KMS-11 (cell line): ENCODE results near the gene SEMA4F.

ENCODE experiments used
- H2AFZ ChIP-seq: fragments of 200-600 bp; sonication (generic); 2 replicates; pipeline ENCODE4 v1.6.1; 2016; ENCODE audit warnings: antibody characterized with exemption, mixed run types, low read depth
- H3K27ac ChIP-seq: fragments of 200-600 bp; sonication (generic); 2 replicates; pipeline ENCODE4 v1.6.1; 2016; ENCODE audit warnings: mild to moderate bottlenecking, mixed run types
- H3K27me3 ChIP-seq: fragments of 200-600 bp; sonication (generic); 2 replicates; pipeline ENCODE4 v1.6.1; 2017; ENCODE audit warnings: mild to moderate bottlenecking, low read depth, mixed run types, moderate library complexity; ENCODE audit not compliant: insufficient read depth
- H3K36me3 ChIP-seq: fragments of 200-600 bp; sonication (generic); 2 replicates; pipeline ENCODE4 v1.6.1; 2017; ENCODE audit warnings: mild to moderate bottlenecking, mixed run types; ENCODE audit not compliant: insufficient read depth
- H3K4me1 ChIP-seq: fragments of 200-600 bp; sonication (generic); 2 replicates; pipeline ENCODE4 v1.6.1; 2016; ENCODE audit warnings: mild to moderate bottlenecking, low read depth, mixed run types; ENCODE audit not compliant: poor library complexity, severe bottlenecking
- H3K4me2 ChIP-seq: fragments of 200-600 bp; sonication (generic); 2 replicates; pipeline ENCODE4 v1.7.0; 2016; ENCODE audit warnings: mild to moderate bottlenecking, mixed run types
- H3K4me3 ChIP-seq: fragments of 200-600 bp; sonication (generic); IDR thresholded peaks from 2 replicates; pipeline ENCODE4 v1.6.1; 2017; ENCODE audit warnings: low read depth, low read length, mixed read lengths; ENCODE audit not compliant: insufficient read depth
- H3K79me2 ChIP-seq: fragments of 200-600 bp; sonication (generic); 2 replicates; pipeline ENCODE4 v1.6.1; 2016; ENCODE audit warnings: low read depth, mixed run types; ENCODE audit not compliant: insufficient read depth
- H3K9ac ChIP-seq: fragments of 200-600 bp; sonication (generic); 2 replicates; pipeline ENCODE4 v1.6.1; 2016; ENCODE audit warnings: mild to moderate bottlenecking, mixed run types
- H4K20me1 ChIP-seq: fragments of 200-600 bp; sonication (generic); 2 replicates; pipeline ENCODE4 v1.6.1; 2016; ENCODE audit warnings: mild to moderate bottlenecking, mixed run types; ENCODE audit not compliant: insufficient read depth
- TF ChIP-seq, protein P1 (sequence below): fragments of 200-600 bp; sonication (generic); conservative IDR thresholded peaks from 2 replicates; pipeline ENCODE4 v1.6.1; 2017; ENCODE audit warnings: low read depth, mild to moderate bottlenecking, antibody characterized with exemption, low read length, moderate library complexity, mixed read lengths

Gene SEMA4F

DNA sequence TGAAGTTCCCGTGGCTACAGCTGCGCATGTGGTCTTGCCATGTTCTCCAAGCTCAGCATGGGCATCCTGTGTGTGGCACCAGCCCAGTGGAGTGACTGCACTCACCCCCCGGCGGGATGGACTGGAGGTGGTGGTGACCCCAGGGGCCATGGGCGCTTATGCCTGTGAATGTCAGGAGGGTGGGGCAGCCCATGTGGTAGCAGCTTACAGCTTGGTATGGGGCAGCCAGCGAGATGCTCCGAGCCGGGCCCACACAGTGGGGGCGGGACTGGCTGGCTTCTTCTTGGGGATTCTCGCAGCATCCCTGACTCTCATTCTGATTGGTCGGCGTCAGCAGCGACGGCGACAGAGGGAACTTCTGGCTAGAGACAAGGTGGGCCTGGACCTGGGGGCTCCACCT lies 25.6 kb downstream of the SEMA4F start:
- Histone ChIP-seq H3K27me3 (no peaks in the 10 kb centered on the region), H3K4me3 (no peak overlapping the region), H3K4me2 (no peak overlapping the region), H3K4me1 (no peaks in the 10 kb centered on the region), H4K20me1 (no peaks in the 10 kb centered on the region), H3K79me2 (no peaks in the 10 kb centered on the region), H3K27ac (no peak overlapping the region), H3K9ac (no peak overlapping the region), H2AFZ (no peak overlapping the region), H3K36me3 (no peaks in the 10 kb centered on the region)
- TF ChIP-seq, protein P1, sequence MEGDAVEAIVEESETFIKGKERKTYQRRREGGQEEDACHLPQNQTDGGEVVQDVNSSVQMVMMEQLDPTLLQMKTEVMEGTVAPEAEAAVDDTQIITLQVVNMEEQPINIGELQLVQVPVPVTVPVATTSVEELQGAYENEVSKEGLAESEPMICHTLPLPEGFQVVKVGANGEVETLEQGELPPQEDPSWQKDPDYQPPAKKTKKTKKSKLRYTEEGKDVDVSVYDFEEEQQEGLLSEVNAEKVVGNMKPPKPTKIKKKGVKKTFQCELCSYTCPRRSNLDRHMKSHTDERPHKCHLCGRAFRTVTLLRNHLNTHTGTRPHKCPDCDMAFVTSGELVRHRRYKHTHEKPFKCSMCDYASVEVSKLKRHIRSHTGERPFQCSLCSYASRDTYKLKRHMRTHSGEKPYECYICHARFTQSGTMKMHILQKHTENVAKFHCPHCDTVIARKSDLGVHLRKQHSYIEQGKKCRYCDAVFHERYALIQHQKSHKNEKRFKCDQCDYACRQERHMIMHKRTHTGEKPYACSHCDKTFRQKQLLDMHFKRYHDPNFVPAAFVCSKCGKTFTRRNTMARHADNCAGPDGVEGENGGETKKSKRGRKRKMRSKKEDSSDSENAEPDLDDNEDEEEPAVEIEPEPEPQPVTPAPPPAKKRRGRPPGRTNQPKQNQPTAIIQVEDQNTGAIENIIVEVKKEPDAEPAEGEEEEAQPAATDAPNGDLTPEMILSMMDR, result no peak

DNA sequence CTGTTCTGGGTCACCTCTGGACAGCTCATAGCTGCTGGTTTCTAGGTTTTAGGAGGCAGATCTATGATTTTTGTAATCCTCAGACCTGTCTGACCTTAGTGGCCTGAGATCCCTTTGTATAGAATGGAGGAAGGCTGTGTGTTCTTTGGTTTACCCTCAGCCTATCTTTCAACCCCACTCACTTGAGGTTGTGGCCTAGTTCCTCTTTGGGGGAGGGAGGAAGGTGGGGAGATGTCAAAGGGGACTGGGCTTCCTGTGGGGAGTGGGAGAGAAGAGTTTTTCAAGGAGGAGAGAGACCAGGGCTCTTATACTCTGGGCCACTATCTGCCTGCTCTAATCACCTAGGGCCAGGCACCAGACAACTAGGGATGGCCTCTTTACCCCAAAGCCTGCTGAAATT lies 28.5 kb downstream of the SEMA4F start:
- no peak overlapping the region for H2AFZ ChIP-seq
- no peaks in the 10 kb centered on the region for H3K36me3 ChIP-seq
- no peak overlapping the region for H3K9ac ChIP-seq
- H3K27ac ChIP-seq, result no peak overlapping the region
- H3K79me2 ChIP-seq, result no peaks in the 10 kb centered on the region
- no peaks in the 10 kb centered on the region for H4K20me1 ChIP-seq
- no peak overlapping the region for H3K4me3 ChIP-seq
- H3K27me3 ChIP-seq, result no peaks in the 10 kb centered on the region
- TF ChIP-seq, protein P1, result no peak
- no peak overlapping the region for H3K4me2 ChIP-seq
- no peaks in the 10 kb centered on the region for H3K4me1 ChIP-seq

DNA sequence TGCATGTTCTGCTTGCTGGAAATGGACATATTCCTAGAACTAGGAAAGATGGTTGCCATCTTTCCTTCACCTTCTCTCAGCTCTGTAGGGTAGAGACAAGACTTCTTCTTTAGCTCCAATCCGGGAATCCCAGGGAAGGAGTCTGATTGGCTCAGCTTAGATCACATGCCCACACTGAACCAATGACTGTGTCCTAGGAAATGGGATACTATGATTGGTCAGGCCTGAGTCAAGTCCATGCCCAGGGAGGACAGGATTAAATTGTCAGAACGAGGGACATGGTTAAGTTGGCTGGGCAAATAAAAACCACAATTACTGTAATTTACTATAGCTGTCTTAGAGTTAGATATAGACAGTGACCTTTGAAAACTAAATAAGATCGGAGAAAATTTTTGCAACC lies 31.4 kb downstream of the SEMA4F start:
- H3K36me3 ChIP-seq, result no peaks in the 10 kb centered on the region
- H3K4me2 ChIP-seq, result no peak overlapping the region
- H3K27ac ChIP-seq, result no peak overlapping the region
- H3K9ac ChIP-seq, result no peak overlapping the region
- no peak overlapping the region for H3K4me3 ChIP-seq
- H3K79me2 ChIP-seq, result no peaks in the 10 kb centered on the region
- no peaks in the 10 kb centered on the region for H4K20me1 ChIP-seq
- H3K27me3 ChIP-seq, result no peaks in the 10 kb centered on the region
- H2AFZ ChIP-seq, result no peak overlapping the region
- no peaks in the 10 kb centered on the region for H3K4me1 ChIP-seq
- TF ChIP-seq, protein P1, result no peak

DNA sequence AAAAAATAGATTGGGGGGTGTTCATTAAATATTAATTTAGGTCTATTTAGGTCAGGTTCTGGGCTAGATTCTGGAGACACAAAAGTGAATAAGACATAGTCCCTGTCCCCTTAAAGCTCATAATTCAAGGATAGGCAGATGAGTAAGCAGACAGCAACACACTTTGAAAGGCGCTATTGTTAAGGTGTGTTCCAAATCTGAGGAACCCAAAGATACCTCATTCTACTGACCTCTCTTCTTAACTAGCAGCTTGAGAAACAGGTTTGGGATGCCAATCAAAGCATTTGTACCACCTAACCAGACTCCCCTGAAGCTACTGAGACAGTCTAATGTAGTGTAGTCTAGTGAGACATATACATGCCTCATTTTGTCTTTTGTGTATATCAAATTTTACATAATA lies 34.8 kb downstream of the SEMA4F start:
- H2AFZ ChIP-seq, result no peak overlapping the region
- no peaks in the 10 kb centered on the region for H3K36me3 ChIP-seq
- no peaks in the 10 kb centered on the region for H4K20me1 ChIP-seq

More for the DNA sequence above, 34.8 kb downstream of the SEMA4F start:
- Histone ChIP-seq H3K79me2 (no peaks in the 10 kb centered on the region), H3K9ac (no peak overlapping the region), H3K27ac (no peak overlapping the region), H3K27me3 (no peaks in the 10 kb centered on the region), H3K4me3 (no peak overlapping the region), H3K4me2 (no peak overlapping the region), H3K4me1 (no peaks in the 10 kb centered on the region)
- TF ChIP-seq, protein P1, result no peak
